CD8-positive, alpha-beta memory T cell (primary cell): ENCODE data around the gene ELMO1. TPM values are rescaled to one million over a fixed set of nuclear protein-coding genes. Genes with fewer than 3 reads are reported as not detected.
A peak's percentile ranks its signal among the peaks of the same experiment; 100 is the strongest.

Experiments
- CTCF ChIA-PET: fragments of 350-600 bp; sonication (Branson Sonifier 250); formaldehyde crosslinking; loops from one replicate; lab custom pipeline; 2021; ENCODE audit warnings: antibody characterized with exemption; lab: Charles Lee
- POLR2A ChIA-PET: fragments of 350-600 bp; sonication (Branson Sonifier 250); formaldehyde crosslinking; loops from one replicate; lab custom pipeline; 2021; ENCODE audit warnings: antibody characterized with exemption; lab: Charles Lee
- DNase-seq, 5 donors: peaks; one replicate each; pipeline versions ENCODE4 v3.0.0 to v3.0.0-alpha.2; 2020 to 2022; ENCODE audit warnings: mixed read lengths in 1 of 5
- H3K27ac ChIP-seq: one replicate; pipeline ENCODE4 v1.7.0; 2013; ENCODE audit warnings: low read depth, mild to moderate bottlenecking, low read length, moderate library complexity
- H3K27me3 ChIP-seq: 2 replicates; pipeline ENCODE4 v1.7.0; 2013; ENCODE audit warnings: low read length, mild to moderate bottlenecking; ENCODE audit not compliant: insufficient read depth, poor library complexity, severe bottlenecking
- H3K36me3 ChIP-seq: 2 replicates; pipeline ENCODE4 v1.7.0; 2013; ENCODE audit warnings: mild to moderate bottlenecking, low read length, moderate library complexity; ENCODE audit not compliant: insufficient read depth
- H3K4me1 ChIP-seq: 2 replicates; pipeline ENCODE4 v1.7.0; 2013; ENCODE audit warnings: mild to moderate bottlenecking, low read length, moderate library complexity; ENCODE audit not compliant: insufficient read depth
- H3K4me3 ChIP-seq: 2 replicates; pipeline ENCODE4 v1.7.0; 2013; ENCODE audit warnings: mild to moderate bottlenecking, low read length
- H3K9me3 ChIP-seq: 2 replicates; pipeline ENCODE4 v1.7.0; 2013; ENCODE audit warnings: mild to moderate bottlenecking, low read length
- H3K27ac Mint-ChIP-seq, 8 donors: one replicate each; pipeline ENCODE4 v1.8.0; 2020 to 2021; ENCODE audit warnings: mixed read lengths in 8 of 8, mild to moderate bottlenecking in 6 of 8, inconsistent platforms in 3 of 8, moderate library complexity in 3 of 8
- H3K27me3 Mint-ChIP-seq, 2 donors: one replicate each; pipeline ENCODE4 v1.8.0; 2020 to 2021; ENCODE audit warnings: mixed read lengths in 2 of 2, mild to moderate bottlenecking in 1 of 2, moderate library complexity in 1 of 2
- H3K36me3 Mint-ChIP-seq, 3 donors: one replicate each; pipeline ENCODE4 v1.8.0; 2020 to 2021; ENCODE audit warnings: mixed read lengths in 3 of 3, inconsistent platforms in 1 of 3, mild to moderate bottlenecking in 1 of 3
- H3K4me1 Mint-ChIP-seq, 3 donors: one replicate each; pipeline ENCODE4 v1.8.0; 2020 to 2021; ENCODE audit warnings: mixed read lengths in 3 of 3, inconsistent platforms in 1 of 3, mild to moderate bottlenecking in 1 of 3
- H3K4me3 Mint-ChIP-seq, 7 donors: one replicate each; pipeline ENCODE4 v1.8.0; 2020 to 2021; ENCODE audit warnings: mixed read lengths in 7 of 7, mild to moderate bottlenecking in 6 of 7, moderate library complexity in 4 of 7, inconsistent platforms in 2 of 7
- H3K9me3 Mint-ChIP-seq, 5 donors: one replicate each; pipeline ENCODE4 v1.8.0; 2020 to 2022; ENCODE audit warnings: mixed read lengths in 5 of 5, mild to moderate bottlenecking in 3 of 5, moderate library complexity in 2 of 5, inconsistent platforms in 1 of 5
- polyA plus RNA-seq: library from polyadenylated mRNA; unstranded; fragments of 300-500 nt; fragmentation: Illumina TruSeq; gene quantifications from one replicate; pipeline ENCODE4 v1.2.3, GENCODE V29; 2021
- total RNA-seq, 2 experiments: library from RNA; stranded (reverse); gene quantifications; one replicate each; pipeline ENCODE4 v1.2.3, GENCODE V29; 2021

Gene ELMO1
- total and polyA plus RNA-seq, 3 experiments from 2014 or later = 65.6 to 74.4 (median 66.2) TPM

- Histone ChIP-seq H3K4me3 (no peak overlapping the region), H3K27me3 (no peaks in the 10 kb centered on the region), H3K4me1 (no peaks in the 10 kb centered on the region), H3K9me3 (no peaks in the 10 kb centered on the region), H3K27ac (no peak overlapping the region), H3K36me3 (peaks cover 5% of the 10 kb centered on the region)
- peaks cover 32 to 52% (median 42%) of the 10 kb centered on the region in 3 donors for H3K36me3 Mint-ChIP-seq
- peaks cover 6 to 16% (median 11%) of the 10 kb centered on the region in 5 donors for H3K9me3 Mint-ChIP-seq
- H3K4me3 Mint-ChIP-seq = no peak overlapping the region
- POLR2A ChIA-PET = no interaction called here
- no peaks in the 10 kb centered on the region for H3K27me3 Mint-ChIP-seq
- H3K27ac Mint-ChIP-seq = no peak overlapping the region
- peaks cover 0 to 6% (median 0%) of the 10 kb centered on the region in 3 donors for H3K4me1 Mint-ChIP-seq
- DNase-seq = no peak
- CTCF ChIA-PET = no interaction called here
Measured at GRCh38 chr7:37039131-37039749, 409.4 kb downstream of the ELMO1 start.

- Mint-ChIP-seq H3K27ac (no peak overlapping the region), H3K9me3 (peaks cover 6 to 16% (median 11%) of the 10 kb centered on the region in 5 donors), H3K36me3 (peaks cover 32 to 53% (median 38%) of the 10 kb centered on the region in 3 donors), H3K4me3 (no peak overlapping the region), H3K27me3 (no peaks in the 10 kb centered on the region), H3K4me1 (peaks cover 1 to 8% (median 4%) of the 10 kb centered on the region in 3 donors)
- H3K27me3 ChIP-seq = no peaks in the 10 kb centered on the region
- ChIA-PET CTCF (no interaction called here), POLR2A (no interaction called here)
- peaks cover 5% of the 10 kb centered on the region for H3K36me3 ChIP-seq
- H3K27ac ChIP-seq = no peak overlapping the region
- H3K4me3 ChIP-seq = no peak overlapping the region
- DNase-seq = no peak
- H3K4me1 ChIP-seq = no peaks in the 10 kb centered on the region
- H3K9me3 ChIP-seq = no peaks in the 10 kb centered on the region
Measured at GRCh38 chr7:37038706-37039105, 410.0 kb downstream of the ELMO1 start.

- no peaks in the 10 kb centered on the region for H3K27me3 ChIP-seq
- ChIA-PET POLR2A (no interaction called here), CTCF (no interaction called here)
- peaks cover 5% of the 10 kb centered on the region for H3K36me3 ChIP-seq
- H3K36me3 Mint-ChIP-seq = peaks cover 27 to 59% (median 30%) of the 10 kb centered on the region in 3 donors
- DNase-seq = no peak
- H3K4me1 ChIP-seq = no peaks in the 10 kb centered on the region
- H3K27ac ChIP-seq = no peak overlapping the region
- H3K9me3 Mint-ChIP-seq = peaks cover 6 to 16% (median 11%) of the 10 kb centered on the region in 5 donors
- H3K9me3 ChIP-seq = no peaks in the 10 kb centered on the region
- peaks cover 7 to 14% (median 12%) of the 10 kb centered on the region in 3 donors for H3K4me1 Mint-ChIP-seq
- H3K27ac Mint-ChIP-seq = peak overlapping the region in 2 of 8 donors; percentile 23 to 47
- no peak overlapping the region for H3K4me3 Mint-ChIP-seq
- no peak overlapping the region for H3K4me3 ChIP-seq
- H3K27me3 Mint-ChIP-seq = no peaks in the 10 kb centered on the region
Measured at GRCh38 chr7:37037286-37037685, 411.4 kb downstream of the ELMO1 start.

GRCh38 chr7:37035631-37036030 lies 413.0 kb downstream of the ELMO1 start:
- H3K9me3 ChIP-seq = no peaks in the 10 kb centered on the region
- H3K36me3 Mint-ChIP-seq = peaks cover 24 to 58% (median 33%) of the 10 kb centered on the region in 3 donors
- H3K4me1 ChIP-seq = no peaks in the 10 kb centered on the region
- ChIA-PET POLR2A (no interaction called here), CTCF (no interaction called here)
- no peaks in the 10 kb centered on the region for H3K27me3 ChIP-seq
- no peak overlapping the region for H3K27ac Mint-ChIP-seq
- H3K4me3 ChIP-seq = no peak overlapping the region
- peaks cover 5% of the 10 kb centered on the region for H3K36me3 ChIP-seq
- no peak overlapping the region for H3K4me3 Mint-ChIP-seq
- H3K4me1 Mint-ChIP-seq = peaks cover 14 to 30% (median 28%) of the 10 kb centered on the region in 3 donors
- DNase-seq = no peak
- peaks cover 6 to 16% (median 11%) of the 10 kb centered on the region in 5 donors for H3K9me3 Mint-ChIP-seq
- H3K27ac ChIP-seq = no peak overlapping the region
- no peaks in the 10 kb centered on the region for H3K27me3 Mint-ChIP-seq

GRCh38 chr7:37033141-37033540 lies 415.5 kb downstream of the ELMO1 start:
- Histone ChIP-seq H3K27me3 (no peaks in the 10 kb centered on the region), H3K36me3 (no peaks in the 10 kb centered on the region), H3K4me1 (peaks cover 4% of the 10 kb centered on the region), H3K4me3 (no peak overlapping the region), H3K9me3 (no peaks in the 10 kb centered on the region), H3K27ac (no peak overlapping the region)
- Mint-ChIP-seq H3K4me3 (no peak overlapping the region), H3K4me1 (peaks cover 23 to 48% (median 46%) of the 10 kb centered on the region in 3 donors), H3K27ac (peak overlapping the region in 1 of 8 donors; percentile 18), H3K36me3 (peaks cover 8 to 38% (median 25%) of the 10 kb centered on the region in 3 donors), H3K27me3 (no peaks in the 10 kb centered on the region), H3K9me3 (peaks cover 0 to 2% (median 0%) of the 10 kb centered on the region in 5 donors)
- POLR2A ChIA-PET = no interaction called here
- CTCF ChIA-PET = no interaction called here
- no peak for DNase-seq

- Histone ChIP-seq H3K4me3 (no peak overlapping the region), H3K36me3 (no peaks in the 10 kb centered on the region), H3K27ac (no peak overlapping the region), H3K4me1 (peaks cover 4% of the 10 kb centered on the region), H3K27me3 (no peaks in the 10 kb centered on the region), H3K9me3 (no peaks in the 10 kb centered on the region)
- ChIA-PET POLR2A (no interaction called here), CTCF (no interaction called here)
- no peak overlapping the region for H3K4me3 Mint-ChIP-seq
- H3K36me3 Mint-ChIP-seq = peaks cover 5 to 33% (median 24%) of the 10 kb centered on the region in 3 donors
- H3K27ac Mint-ChIP-seq = peak overlapping the region in 4 of 8 donors; percentile 5 to 28 (median 18)
- H3K9me3 Mint-ChIP-seq = no peaks in the 10 kb centered on the region
- DNase-seq = no peak
- H3K27me3 Mint-ChIP-seq = no peaks in the 10 kb centered on the region
- H3K4me1 Mint-ChIP-seq = peaks cover 23 to 48% (median 46%) of the 10 kb centered on the region in 3 donors
Measured at GRCh38 chr7:37032258-37032601, 416.4 kb downstream of the ELMO1 start.

GRCh38 chr7:37031571-37032257 lies 416.9 kb downstream of the ELMO1 start:
- no peaks in the 10 kb centered on the region for H3K9me3 Mint-ChIP-seq
- no peak for DNase-seq
- Histone ChIP-seq H3K36me3 (no peaks in the 10 kb centered on the region), H3K27ac (no peak overlapping the region), H3K9me3 (no peaks in the 10 kb centered on the region), H3K4me1 (peaks cover 4% of the 10 kb centered on the region), H3K27me3 (no peaks in the 10 kb centered on the region), H3K4me3 (no peak overlapping the region)
- CTCF ChIA-PET = no interaction called here
- peaks cover 26 to 48% (median 46%) of the 10 kb centered on the region in 3 donors for H3K4me1 Mint-ChIP-seq
- H3K36me3 Mint-ChIP-seq = peaks cover 10 to 31% (median 24%) of the 10 kb centered on the region in 3 donors
- H3K27ac Mint-ChIP-seq = peak overlapping the region in 6 of 8 donors; percentile 5 to 66 (median 24)
- no peak overlapping the region for H3K4me3 Mint-ChIP-seq
- POLR2A ChIA-PET = no interaction called here
- no peaks in the 10 kb centered on the region for H3K27me3 Mint-ChIP-seq

GRCh38 chr7:37028909-37029440 lies 419.7 kb downstream of the ELMO1 start:
- ChIA-PET POLR2A (no interaction called here), CTCF (no interaction called here)
- H3K4me3 Mint-ChIP-seq = no peak overlapping the region
- Histone ChIP-seq H3K27ac (no peak overlapping the region), H3K4me3 (no peak overlapping the region), H3K4me1 (peaks cover 4% of the 10 kb centered on the region), H3K27me3 (no peaks in the 10 kb centered on the region), H3K9me3 (no peaks in the 10 kb centered on the region), H3K36me3 (no peaks in the 10 kb centered on the region)
- peak overlapping the region in 1 of 8 donors; percentile 35 for H3K27ac Mint-ChIP-seq
- H3K36me3 Mint-ChIP-seq = peaks cover 22 to 40% (median 33%) of the 10 kb centered on the region in 3 donors
- no peak for DNase-seq
- no peaks in the 10 kb centered on the region for H3K27me3 Mint-ChIP-seq
- H3K4me1 Mint-ChIP-seq = peaks cover 26 to 48% (median 45%) of the 10 kb centered on the region in 3 donors
- H3K9me3 Mint-ChIP-seq = no peaks in the 10 kb centered on the region
